Mucosa of rectum (tissue), 2 donors: ENCODE data around the gene PROZ.
A peak's percentile ranks its signal among the peaks of the same experiment; 100 is the strongest.

ENCODE experiments used
- H3K27ac ChIP-seq, 2 donors: one replicate each; pipeline ENCODE4 v1.7.0; 2013; ENCODE audit warnings: inconsistent platforms in 2 of 2, low read depth in 2 of 2, low read length in 2 of 2
- H3K27me3 ChIP-seq, 2 donors: one replicate each; pipeline ENCODE4 v1.7.0; 2013; ENCODE audit warnings: low read length in 2 of 2; ENCODE audit not compliant: control insufficient read depth in 2 of 2, insufficient read depth in 2 of 2
- H3K36me3 ChIP-seq, 2 donors: one replicate each; pipeline ENCODE4 v1.7.0; 2013; ENCODE audit warnings: low read length in 2 of 2; ENCODE audit not compliant: control insufficient read depth in 2 of 2, insufficient read depth in 2 of 2
- H3K4me1 ChIP-seq, 2 donors: one replicate each; pipeline ENCODE4 v1.7.0; 2013; ENCODE audit warnings: low read length in 2 of 2, mild to moderate bottlenecking in 1 of 2; ENCODE audit not compliant: control insufficient read depth in 2 of 2, insufficient read depth in 2 of 2
- H3K4me3 ChIP-seq, 2 donors: one replicate each; pipeline ENCODE4 v1.7.0; 2013; ENCODE audit warnings: low read length in 2 of 2
- H3K9ac ChIP-seq, 2 donors: one replicate each; pipeline ENCODE4 v1.7.0; 2013; ENCODE audit warnings: low read length in 2 of 2, low read depth in 1 of 2, mild to moderate bottlenecking in 1 of 2
- H3K9me3 ChIP-seq, 2 donors: one replicate each; pipeline ENCODE4 v1.7.0; 2013; ENCODE audit warnings: low read length in 2 of 2; ENCODE audit not compliant: control insufficient read depth in 2 of 2
- donor health status: healthy.
- donor health status: Normal muscosa, but diverticular disease.

Gene PROZ

DNA sequence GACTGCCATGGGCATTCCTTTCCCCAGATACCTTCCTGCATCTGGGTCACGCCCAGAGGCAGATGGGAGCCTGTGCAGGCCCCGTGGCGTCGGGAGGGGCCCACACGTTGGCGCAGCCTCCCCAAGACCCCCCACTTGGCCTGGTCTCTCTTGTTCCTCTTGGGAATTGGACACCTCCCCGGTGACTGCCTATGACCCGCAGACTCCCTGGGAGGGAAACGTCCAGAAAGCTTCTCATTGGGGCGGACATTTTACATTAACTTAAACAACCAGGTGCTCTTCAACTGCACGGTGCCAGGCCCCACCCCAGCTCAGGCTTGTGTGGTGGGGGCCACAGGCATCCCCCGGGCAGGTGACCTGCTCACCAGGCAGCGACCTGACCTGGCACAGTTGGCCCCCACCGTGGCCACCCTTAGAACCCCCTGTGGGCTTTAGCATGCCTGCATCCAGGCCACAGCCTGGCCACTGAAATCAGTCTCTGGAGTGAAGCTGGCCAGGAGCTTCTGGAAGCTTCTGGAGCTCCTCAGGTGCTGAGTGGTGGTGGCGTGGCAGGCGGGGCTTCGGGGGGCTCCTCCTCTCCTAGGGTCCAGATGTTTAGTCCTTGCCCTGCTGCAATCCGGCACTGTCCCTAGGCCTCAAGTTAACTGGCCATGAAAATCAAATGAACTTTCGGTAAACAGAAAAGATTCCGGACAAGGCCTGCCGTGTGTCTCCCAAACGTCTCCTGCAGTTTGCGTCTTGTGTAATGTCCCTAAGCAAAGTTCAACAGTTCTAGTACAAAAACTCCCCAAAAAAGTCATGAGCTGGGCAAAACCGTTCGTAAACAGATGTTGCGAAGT lies 8.5 kb upstream of the PROZ start:
- H3K27ac ChIP-seq: no peak overlapping the region
- H3K4me3 ChIP-seq: no peak overlapping the region
- H3K9me3 ChIP-seq: no peaks in the 10 kb centered on the region
- no peak overlapping the region for H3K9ac ChIP-seq
- no peaks in the 10 kb centered on the region for H3K36me3 ChIP-seq
- H3K27me3 ChIP-seq: peaks cover 4 to 9% of the 10 kb centered on the region in 2 donors
- peaks cover 8 to 12% of the 10 kb centered on the region in 2 donors for H3K4me1 ChIP-seq

DNA sequence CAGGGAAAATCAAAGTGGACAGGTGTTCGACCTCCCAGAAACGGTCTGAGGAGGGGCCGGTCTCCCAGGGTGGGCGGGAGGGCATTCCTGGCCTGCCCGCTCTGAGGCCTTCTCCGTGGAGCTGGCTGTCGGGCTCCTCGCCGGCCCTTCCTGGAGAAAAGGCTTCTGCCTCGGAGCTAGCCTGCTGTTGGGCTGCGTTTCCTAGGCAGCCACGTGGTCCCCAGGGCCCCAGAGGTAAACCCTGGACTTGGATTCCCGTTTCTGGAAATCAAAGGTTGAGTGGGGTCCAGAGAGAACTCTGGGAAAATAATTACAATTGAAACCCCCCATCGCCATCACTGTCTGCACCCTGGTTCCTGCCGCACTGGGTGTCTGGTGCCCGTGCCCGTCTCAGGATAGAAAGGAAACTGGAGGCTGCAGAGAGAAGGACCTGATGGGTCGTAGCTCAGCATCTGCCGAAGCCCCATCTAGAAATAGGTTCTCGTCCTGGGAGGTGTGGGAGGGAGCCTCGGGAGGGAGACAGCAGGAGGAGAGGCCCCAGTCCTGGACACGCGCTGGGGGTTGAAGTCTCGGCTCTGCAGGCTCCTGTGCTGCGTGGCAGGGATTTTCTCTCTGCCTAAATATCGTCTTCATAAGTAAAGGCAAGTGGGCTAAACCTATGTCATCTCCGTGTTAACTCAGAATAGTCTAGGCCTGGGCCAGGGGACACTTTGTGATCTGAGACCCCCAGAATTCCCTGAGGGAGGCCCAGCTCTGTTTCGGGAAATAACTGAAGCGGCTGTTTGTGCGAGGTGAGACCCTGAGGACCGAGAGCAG lies 7.7 kb upstream of the PROZ start:
- no peak overlapping the region for H3K4me3 ChIP-seq
- H3K27ac ChIP-seq: no peak overlapping the region
- H3K36me3 ChIP-seq: no peaks in the 10 kb centered on the region
- H3K27me3 ChIP-seq: peaks cover 4 to 9% of the 10 kb centered on the region in 2 donors
- no peak overlapping the region for H3K9ac ChIP-seq
- peaks cover 8 to 12% of the 10 kb centered on the region in 2 donors for H3K4me1 ChIP-seq
- H3K9me3 ChIP-seq: no peaks in the 10 kb centered on the region

DNA sequence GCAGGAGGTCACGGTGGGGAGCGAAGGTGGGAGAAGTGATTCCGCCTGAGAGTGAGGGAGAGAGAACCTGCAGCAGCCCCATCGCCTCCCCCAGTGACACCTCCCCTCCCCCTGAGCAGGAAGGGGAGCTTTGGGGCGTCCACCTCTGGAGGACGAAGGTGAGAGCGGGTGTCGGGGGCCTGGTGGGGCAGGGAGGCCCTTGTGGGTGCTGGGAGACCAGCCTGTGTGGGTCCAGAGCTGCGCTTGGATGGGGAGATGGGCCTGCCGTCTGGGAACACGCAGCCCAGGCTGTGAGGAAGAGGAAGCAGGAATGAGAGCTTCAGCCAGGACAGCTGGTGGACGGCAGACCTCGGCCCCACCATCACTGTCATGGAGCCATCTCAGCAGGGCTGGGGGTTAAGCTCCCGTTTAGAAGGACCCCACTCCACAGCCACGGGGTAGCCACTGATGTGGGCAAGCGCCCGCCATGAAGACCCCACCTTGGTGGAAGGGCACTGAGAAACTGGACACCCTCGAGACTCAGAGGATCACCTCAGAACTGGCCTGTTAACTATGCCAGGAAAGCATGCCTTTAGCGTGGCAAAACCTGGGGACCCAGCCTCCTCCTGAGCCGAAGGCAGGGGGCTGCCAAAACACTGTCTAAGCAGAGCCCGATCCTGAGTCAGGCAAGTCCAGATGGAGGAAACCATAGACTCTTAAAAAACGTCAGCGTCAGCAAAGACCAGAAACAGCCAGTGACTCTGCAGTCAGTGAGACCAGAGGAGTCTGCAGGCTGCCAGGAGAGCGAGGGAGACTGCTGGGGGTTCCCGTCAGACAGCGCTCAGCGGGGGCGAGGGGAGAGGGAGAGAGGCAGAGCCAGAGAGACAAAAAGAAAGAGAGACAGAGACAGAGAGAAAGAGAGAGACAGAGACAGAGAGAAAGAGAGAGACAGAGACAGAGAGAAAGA lies 6.4 kb upstream of the PROZ start:
- Histone ChIP-seq H3K27me3 (peaks cover 4 to 9% of the 10 kb centered on the region in 2 donors), H3K4me3 (peak overlapping the region in 1 of 2 donors; percentile 79), H3K9me3 (no peaks in the 10 kb centered on the region), H3K9ac (no peak overlapping the region), H3K36me3 (no peaks in the 10 kb centered on the region), H3K4me1 (peaks cover 8 to 12% of the 10 kb centered on the region in 2 donors), H3K27ac (no peak overlapping the region)

DNA sequence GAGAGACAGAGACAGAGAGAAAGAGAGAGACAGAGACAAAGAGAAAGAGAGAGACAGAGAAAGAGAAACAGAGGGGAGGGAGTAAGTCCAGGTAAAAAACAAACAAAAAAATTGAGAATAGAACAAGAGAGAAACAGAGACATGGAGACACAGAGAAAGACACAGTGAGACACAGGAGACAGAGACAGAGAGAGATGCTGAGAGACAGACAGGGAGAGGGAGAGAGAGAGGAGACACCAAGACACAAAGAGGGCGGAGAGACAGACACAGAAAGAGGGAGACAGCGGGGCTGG lies 5.8 kb upstream of the PROZ start:
- Histone ChIP-seq H3K36me3 (no peaks in the 10 kb centered on the region), H3K4me1 (peaks cover 8 to 12% of the 10 kb centered on the region in 2 donors), H3K9me3 (no peaks in the 10 kb centered on the region), H3K27me3 (peaks cover 4 to 9% of the 10 kb centered on the region in 2 donors), H3K9ac (peak overlapping the region; percentile 70 to 80), H3K27ac (no peak overlapping the region), H3K4me3 (peak overlapping the region; percentile 68 to 79)

DNA sequence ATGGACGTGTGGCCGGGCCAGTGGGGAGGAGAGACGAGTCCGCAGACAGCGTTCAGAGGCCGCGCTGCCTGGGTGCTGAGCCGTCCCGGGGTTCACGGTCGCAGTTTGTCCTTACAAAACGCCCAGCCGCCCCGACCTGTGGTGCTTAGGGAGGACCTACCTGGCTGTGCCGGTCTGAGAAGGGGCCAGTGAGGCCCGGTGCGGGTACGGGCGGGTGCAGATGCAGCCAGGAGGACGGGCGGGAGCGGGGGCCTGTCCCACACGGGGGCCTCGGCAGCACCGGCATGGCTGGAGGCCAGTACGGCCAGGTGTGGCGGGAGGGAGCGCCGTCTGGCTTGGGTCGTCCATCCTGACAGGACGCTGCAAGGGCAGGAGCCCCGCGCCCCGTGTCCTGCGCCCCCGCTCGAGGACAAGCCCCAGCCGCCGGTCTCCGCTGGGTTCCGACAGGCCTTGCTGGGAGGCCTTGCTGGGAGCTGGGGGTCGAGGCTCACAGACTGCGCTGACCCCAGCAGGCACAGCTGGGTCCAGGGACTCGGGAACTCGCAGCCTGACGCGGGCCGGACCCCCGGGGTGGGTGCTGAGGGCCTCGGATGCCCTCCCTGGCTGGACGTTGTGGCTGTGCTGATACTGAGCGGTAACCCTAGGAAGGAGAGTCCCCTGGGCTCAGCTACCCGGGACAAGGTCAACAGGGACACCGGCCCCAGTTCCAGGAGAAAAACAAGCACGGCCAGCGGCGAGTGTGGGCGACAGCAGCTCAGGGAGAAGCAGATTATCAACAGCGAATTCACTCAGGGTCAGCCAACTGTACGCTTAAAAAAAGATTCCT lies 5.3 kb upstream of the PROZ start:
- peaks cover 4 to 9% of the 10 kb centered on the region in 2 donors for H3K27me3 ChIP-seq
- no peaks in the 10 kb centered on the region for H3K36me3 ChIP-seq
- peak overlapping the region; percentile 56 to 62 for H3K27ac ChIP-seq
- peak overlapping the region; percentile 68 to 79 for H3K4me3 ChIP-seq
- H3K9me3 ChIP-seq: no peaks in the 10 kb centered on the region
- peak overlapping the region; percentile 70 to 80 for H3K9ac ChIP-seq
- peaks cover 8 to 12% of the 10 kb centered on the region in 2 donors for H3K4me1 ChIP-seq

DNA sequence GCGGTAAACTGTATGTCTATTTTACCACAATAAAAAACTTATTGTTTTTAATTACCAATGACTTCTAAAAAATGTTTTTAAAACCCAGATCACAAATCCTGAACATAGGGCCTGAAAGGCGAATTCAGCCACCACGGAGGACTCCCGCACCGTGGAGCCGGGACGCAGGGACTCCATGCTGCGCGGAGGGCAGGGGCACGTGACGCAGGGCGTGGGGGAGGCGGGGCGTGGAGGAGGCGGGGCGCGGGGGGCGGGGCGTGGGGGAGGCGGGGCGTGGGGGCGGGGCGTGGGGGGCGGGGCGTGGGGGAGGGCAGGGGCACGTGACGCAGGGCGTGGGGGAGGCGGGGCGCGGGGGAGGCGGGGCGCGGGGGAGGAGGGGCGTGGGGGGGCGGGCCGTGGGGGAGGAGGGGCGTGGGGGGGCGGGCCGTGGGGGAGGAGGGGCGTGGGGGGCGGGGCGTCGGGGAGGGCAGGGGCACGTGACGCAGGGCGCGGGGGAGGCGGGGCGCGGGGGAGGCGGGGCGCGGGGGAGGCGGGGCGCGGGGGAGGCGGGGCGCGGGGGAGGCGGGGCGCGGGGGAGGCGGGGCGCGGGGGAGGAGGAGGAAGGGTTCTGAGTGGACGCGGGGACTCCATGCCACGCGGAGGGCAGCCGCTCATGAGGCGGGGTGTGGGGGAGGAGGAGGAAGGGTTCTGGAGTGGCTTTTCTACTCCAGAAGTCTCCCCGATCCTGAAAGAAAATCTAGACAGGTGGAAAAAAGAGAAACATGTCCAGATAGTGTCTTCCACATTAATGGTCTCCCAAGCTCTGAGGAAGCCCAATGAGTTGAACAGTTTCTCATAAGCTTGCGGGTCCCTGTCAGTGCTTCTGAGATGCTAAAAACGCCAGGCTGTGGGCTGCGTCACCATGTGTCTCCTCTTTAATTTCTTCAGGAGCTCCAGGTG lies 4.4 kb upstream of the PROZ start:
- Histone ChIP-seq H3K27ac (peak overlapping the region; percentile 56 to 62), H3K4me3 (peak overlapping the region; percentile 68 to 79), H3K9ac (peak overlapping the region; percentile 70 to 80), H3K36me3 (no peaks in the 10 kb centered on the region), H3K27me3 (peaks cover 4 to 9% of the 10 kb centered on the region in 2 donors), H3K9me3 (no peaks in the 10 kb centered on the region), H3K4me1 (peaks cover 8 to 12% of the 10 kb centered on the region in 2 donors)

DNA sequence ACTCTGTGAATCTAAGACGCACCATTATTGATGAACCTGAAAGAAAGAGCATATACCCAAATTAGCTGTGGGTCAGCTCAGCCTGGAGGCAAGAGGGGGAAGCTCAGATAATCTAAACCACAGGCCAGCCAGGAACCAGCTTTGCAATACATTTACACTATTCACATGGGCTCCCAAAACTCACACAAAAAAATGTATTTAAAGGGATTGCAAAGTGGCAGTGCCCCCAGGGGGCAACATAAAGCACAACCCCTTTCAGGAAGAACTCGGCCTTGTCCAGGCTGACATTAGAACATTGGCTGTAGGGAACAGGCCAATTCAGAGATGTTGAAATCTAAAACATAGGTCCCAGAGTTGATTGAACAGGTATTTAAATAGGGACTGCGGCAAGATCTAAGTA lies 3.2 kb upstream of the PROZ start:
- Histone ChIP-seq H3K36me3 (no peaks in the 10 kb centered on the region), H3K9me3 (no peaks in the 10 kb centered on the region), H3K4me1 (peaks cover 8 to 12% of the 10 kb centered on the region in 2 donors), H3K9ac (no peak overlapping the region), H3K4me3 (no peak overlapping the region), H3K27ac (no peak overlapping the region), H3K27me3 (peaks cover 4 to 11% of the 10 kb centered on the region in 2 donors)

DNA sequence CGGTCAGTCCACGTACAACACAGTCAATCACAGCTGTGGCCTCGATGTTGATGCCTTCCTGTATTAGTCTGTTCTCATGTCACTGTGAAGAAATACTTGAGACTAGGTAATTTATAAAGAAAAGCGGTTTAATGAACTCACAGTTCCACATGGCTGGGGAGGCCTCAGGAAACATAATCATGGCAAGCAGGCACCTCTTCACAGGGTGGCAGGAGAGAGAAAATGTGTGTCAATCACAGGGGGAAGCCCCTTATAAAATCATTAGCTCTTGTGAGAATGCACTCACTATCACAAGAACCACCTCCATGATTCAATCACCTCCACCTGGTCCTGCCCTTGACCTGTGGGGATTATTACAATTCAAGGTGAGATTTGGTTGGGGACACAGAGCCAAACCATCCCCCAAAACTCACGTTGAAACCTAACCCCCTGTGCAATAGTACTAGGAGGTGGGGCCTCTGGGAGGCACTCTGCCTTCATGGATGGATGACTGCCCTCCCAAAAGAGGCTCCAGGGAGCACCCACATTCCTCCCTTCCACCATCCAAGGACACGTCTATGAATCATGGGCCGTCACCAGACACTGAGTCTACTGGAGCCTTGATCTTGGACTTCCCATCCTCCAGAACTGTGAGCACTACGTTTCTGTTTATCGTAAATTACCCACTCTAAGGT lies 2.3 kb upstream of the PROZ start:
- Histone ChIP-seq H3K4me1 (peaks cover 8 to 12% of the 10 kb centered on the region in 2 donors), H3K4me3 (no peak overlapping the region), H3K9me3 (no peaks in the 10 kb centered on the region), H3K9ac (no peak overlapping the region), H3K36me3 (no peaks in the 10 kb centered on the region), H3K27me3 (peaks cover 5 to 12% of the 10 kb centered on the region in 2 donors), H3K27ac (no peak overlapping the region)
